ENCODE measurements around the gene CCL16. TPM values are rescaled to one million over a fixed set of nuclear protein-coding genes. Genes with fewer than 3 reads are reported as not detected.
"Not testable (repeated sequence)": the region's sequence is repeated elsewhere in the genome, so short reads cannot be mapped to it uniquely, and the experiment has no call there.

CCL16 gene
- total RNA-seq, 1 donor from 2014 or later = 0.58 TPM

DNA sequence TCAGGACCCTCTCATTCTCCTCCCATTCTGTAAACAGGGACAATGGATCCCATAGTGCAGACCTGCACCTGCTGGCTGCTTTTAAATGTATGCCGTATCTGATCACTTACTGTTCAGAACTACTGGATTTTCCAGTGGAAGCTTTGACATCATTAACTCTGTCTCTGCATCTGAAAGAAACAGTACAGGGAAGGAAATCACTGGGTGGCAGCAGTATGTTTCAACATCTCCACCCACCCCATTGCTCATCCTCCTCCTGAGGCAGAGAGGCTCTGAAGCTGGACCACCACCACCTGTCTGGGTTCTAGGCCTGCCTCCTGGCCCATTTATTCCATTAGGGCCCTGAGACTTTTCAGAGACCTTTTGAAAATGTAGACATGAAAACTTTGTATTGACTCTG is 17.5 kb upstream of the CCL16 start:
- TF ChIP-seq, protein P1, sequence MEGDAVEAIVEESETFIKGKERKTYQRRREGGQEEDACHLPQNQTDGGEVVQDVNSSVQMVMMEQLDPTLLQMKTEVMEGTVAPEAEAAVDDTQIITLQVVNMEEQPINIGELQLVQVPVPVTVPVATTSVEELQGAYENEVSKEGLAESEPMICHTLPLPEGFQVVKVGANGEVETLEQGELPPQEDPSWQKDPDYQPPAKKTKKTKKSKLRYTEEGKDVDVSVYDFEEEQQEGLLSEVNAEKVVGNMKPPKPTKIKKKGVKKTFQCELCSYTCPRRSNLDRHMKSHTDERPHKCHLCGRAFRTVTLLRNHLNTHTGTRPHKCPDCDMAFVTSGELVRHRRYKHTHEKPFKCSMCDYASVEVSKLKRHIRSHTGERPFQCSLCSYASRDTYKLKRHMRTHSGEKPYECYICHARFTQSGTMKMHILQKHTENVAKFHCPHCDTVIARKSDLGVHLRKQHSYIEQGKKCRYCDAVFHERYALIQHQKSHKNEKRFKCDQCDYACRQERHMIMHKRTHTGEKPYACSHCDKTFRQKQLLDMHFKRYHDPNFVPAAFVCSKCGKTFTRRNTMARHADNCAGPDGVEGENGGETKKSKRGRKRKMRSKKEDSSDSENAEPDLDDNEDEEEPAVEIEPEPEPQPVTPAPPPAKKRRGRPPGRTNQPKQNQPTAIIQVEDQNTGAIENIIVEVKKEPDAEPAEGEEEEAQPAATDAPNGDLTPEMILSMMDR (IDR thresholded peaks at IDR 0.05) = no peak
- H3K27me3 ChIP-seq = no peaks in the 10 kb centered on the region

GRCh38 chr17:35998018-35998545 is 16.8 kb upstream of the CCL16 start:
- ATAC-seq (no peak), DNase-seq (no peak)
- intact Hi-C loops (cut with DNase I) = no loop called here
- Histone ChIP-seq H3K4me1 (no peaks in the 10 kb centered on the region), H3K36me3 (no peaks in the 10 kb centered on the region), H3K4me3 (no peak overlapping the region), H3K9me3 (no peaks in the 10 kb centered on the region), H3K27ac (no peak overlapping the region), H3K27me3 (no peaks in the 10 kb centered on the region)
- TF ChIP-seq, protein P1 (IDR thresholded peaks at IDR 0.05) = no peak

More for the DNA sequence above, 17.5 kb upstream of the CCL16 start:
- no peak overlapping the region for H3K27ac ChIP-seq
- H3K36me3 ChIP-seq = no peaks in the 10 kb centered on the region
- H3K9me3 ChIP-seq = no peaks in the 10 kb centered on the region
- H3K4me3 ChIP-seq = no peak overlapping the region
- intact Hi-C loops (cut with DNase I) = no loop called here
- ATAC-seq (no peak), DNase-seq (no peak)
- H3K4me1 ChIP-seq = no peaks in the 10 kb centered on the region

- intact Hi-C loops (cut with DNase I); H3K27ac ChIP-seq; H3K27me3 ChIP-seq; ATAC-seq; H3K9me3 ChIP-seq; H3K4me3 ChIP-seq; H3K4me1 ChIP-seq; DNase-seq; H3K36me3 ChIP-seq: not testable (repeated sequence)
These were observed 14.0 kb upstream of the CCL16 start for GRCh38 chr17:35995346-35995745.

GRCh38 chr17:35991075-35991474 is 9.8 kb upstream of the CCL16 start:
- H3K27ac ChIP-seq = no peak overlapping the region
- DNase-seq = no peak
- peaks cover 6% of the 10 kb centered on the region for H3K4me1 ChIP-seq
- no peak overlapping the region for H3K4me3 ChIP-seq
- H3K36me3 ChIP-seq = no peaks in the 10 kb centered on the region
- intact Hi-C loops (cut with DNase I) = no loop called here
- TF ChIP-seq, protein P1 (IDR thresholded peaks at IDR 0.05) = no peak
- no peak for ATAC-seq
- H3K9me3 ChIP-seq = peaks cover 5% of the 10 kb centered on the region
- no peaks in the 10 kb centered on the region for H3K27me3 ChIP-seq

- no peak for ATAC-seq
- TF ChIP-seq, protein P1 (IDR thresholded peaks at IDR 0.05) = no peak
- Histone ChIP-seq H3K4me3 (no peak overlapping the region), H3K9me3 (peaks cover 5% of the 10 kb centered on the region), H3K4me1 (peaks cover 6% of the 10 kb centered on the region), H3K27me3 (no peaks in the 10 kb centered on the region), H3K36me3 (no peaks in the 10 kb centered on the region), H3K27ac (no peak overlapping the region)
- intact Hi-C loops (cut with DNase I) = no loop called here
- DNase-seq = no peak
These were observed 6.9 kb upstream of the CCL16 start for GRCh38 chr17:35988164-35988563.

DNA sequence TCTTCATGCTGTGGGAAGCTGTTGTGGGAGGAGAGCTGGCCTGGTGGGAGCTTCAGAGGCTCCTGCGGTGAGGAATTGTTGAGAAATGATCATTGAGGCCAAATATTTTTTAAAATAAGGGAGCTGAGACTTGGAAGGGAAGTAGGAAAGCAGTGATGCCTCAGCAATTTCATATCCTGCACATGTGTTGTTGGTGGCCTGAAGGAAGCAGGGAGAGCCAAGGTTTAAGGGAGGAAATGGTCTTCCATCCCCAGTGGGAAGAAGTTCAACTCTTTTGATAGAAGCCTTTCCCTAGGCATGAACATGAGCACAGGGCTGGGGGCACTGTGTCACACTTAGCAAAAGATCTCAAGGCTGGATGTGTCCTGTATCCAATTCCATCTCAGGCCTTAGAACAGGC is 5.3 kb upstream of the CCL16 start, which contains the start of gene CCL14:
CCL14 (minus strand) TSS at position 87 of the 400 bp plus-strand sequence; CDS start at position 7, 80 bp downstream.
- peak within 1 kb of the TSS; percentile 18 for H3K27ac ChIP-seq
- no peaks in the 10 kb centered on the region for H3K27me3 ChIP-seq
- no peaks in the 10 kb centered on the region for H3K36me3 ChIP-seq
- H3K4me3 ChIP-seq = peak within 1 kb of the TSS; percentile 4
- ATAC-seq = no peak
- TF ChIP-seq, protein P1 (IDR thresholded peaks at IDR 0.05) = no peak
- intact Hi-C loops (cut with DNase I) = no loop called here
- H3K9me3 ChIP-seq = peaks cover 5% of the 10 kb centered on the region
- peaks cover 6% of the 10 kb centered on the region for H3K4me1 ChIP-seq
- no peak for DNase-seq

Measured in upper lobe of right lung (tissue), 1 donor.